GM19351 (cell line): ENCODE measurements around the gene PLPP1.

ENCODE experiments used
- ATAC-seq: cut with Tn5 transposase; IDR thresholded peaks from one replicate; pipeline ENCODE4 v1.9.1; 2021; ENCODE audit warnings: mild to moderate bottlenecking, moderate library complexity; ENCODE audit not compliant: unreplicated experiment

Gene PLPP1

DNA sequence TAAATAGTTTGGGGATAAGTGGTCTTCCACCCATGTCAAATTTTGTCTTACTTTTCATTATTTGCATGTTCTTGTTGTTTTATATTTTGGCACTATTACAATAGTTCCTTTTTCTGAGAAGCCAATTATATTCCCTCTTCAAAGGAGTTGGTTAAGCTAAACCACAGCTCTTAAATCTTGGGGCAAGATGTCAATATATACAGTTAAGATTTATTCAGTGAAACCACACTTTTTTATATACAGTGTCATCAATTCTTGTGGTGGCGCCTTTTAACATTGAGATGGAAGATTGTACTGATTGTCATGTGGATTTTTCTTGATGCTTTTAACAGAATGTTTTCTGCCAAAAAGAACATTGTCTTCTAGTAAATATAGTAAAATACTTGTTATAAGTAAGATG is 122.9 kb downstream of the PLPP1 start:
- ATAC-seq, result no peak

- ATAC-seq, result no peak
These were observed 123.9 kb downstream of the PLPP1 start for GRCh38 chr5:55410845-55411244.

DNA sequence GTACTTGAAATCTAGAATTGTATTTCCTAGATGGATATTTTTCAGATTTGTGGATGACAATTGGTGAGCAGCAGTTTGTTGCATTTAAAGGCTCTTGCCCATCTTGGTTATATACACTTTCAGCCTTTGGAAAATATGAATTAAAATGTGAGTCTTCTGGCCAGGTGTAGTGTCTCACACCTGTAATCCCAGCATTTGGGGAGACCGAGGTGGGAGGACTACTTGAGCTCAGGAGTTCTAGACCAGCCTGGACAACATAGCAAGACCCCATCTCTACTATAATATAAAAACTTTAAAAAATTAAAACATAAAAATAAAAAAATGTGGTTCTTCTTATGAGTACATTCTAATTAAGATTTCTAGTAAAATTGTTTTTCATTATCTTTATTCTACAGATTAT is 125.0 kb downstream of the PLPP1 start:
- ATAC-seq, result no peak

DNA sequence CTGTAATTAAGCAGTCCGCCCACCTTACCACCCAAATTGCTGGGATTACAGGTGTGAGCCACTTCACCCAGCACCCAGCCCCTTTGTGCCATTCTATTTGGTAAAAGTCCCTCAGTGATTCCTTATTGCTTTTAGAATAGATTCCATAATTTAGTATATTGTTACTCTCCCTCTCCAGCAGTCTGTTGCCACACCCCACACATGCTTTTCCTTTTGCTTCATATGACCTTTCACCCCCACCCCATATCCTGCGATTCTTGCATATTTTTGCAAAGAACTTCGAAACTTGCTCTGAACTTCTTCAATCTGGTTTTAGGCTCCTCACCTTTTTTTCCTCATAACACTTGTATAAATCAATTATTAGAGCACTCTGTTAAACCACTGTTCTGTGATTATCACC is 126.8 kb downstream of the PLPP1 start:
- ATAC-seq, result no peak

- ATAC-seq, result no peak
These were observed 127.6 kb downstream of the PLPP1 start for GRCh38 chr5:55407059-55407684.

DNA sequence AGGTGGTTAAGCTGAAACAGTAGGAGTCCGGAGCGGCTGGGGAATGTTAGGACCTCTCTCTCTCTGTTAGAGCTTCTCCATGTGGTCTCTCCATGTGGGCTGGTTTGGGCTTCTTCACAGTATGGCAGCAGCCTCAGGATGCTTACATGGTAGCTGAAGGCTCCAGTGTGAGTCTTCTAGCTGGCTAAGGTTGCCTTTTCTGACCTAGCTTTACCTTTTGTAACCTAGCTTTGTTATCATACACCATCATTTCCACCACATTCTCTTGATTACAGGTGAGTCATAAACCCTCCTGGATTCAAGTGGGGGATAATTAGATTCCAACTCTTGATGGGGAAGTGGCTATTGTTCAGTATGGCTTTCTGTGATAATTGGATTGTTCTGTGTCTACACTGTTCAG is 128.5 kb downstream of the PLPP1 start:
- no peak for ATAC-seq

- ATAC-seq, result no peak
These were observed 132.6 kb downstream of the PLPP1 start for GRCh38 chr5:55402199-55402598.

- ATAC-seq, result no peak
These were observed 141.1 kb downstream of the PLPP1 start for GRCh38 chr5:55393501-55394175.

DNA sequence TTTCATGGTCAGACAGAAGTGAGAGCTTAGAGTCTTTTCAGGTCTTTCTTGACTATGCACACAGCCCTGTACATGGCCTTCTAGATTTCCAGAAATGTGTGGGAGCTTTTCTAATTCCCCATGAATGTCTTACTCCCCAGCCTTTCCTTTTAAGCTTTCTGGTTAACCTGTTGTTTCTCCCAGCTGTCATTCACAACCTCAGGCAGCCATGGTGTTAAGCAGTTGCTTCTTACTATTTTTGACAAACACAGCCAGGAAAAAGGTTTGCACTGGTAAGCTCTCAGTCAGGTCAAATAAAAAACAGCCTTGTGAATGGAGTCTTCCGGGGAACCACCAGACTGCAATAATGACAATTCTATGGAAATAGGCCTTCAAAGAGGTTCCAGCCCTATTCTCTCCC is 142.1 kb downstream of the PLPP1 start:
- ATAC-seq, result no peak

DNA sequence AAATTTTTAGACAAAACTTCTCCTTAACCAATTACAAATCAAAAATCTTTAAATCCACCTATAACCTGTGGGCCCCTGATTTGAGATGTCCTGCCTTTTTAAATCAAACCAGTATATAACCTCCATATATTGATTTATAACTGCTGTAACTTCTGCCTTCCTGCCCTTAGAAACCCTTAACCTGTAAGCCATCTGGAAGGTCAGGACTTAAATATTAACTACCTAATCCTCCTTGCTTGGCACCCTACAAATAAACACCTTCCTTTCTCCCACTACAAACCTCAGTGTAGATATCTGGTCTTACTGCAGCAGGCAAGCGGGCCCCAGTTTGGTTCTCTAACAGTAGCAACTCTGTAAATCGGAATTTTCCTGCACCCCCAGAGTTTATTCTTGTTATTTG is 143.1 kb downstream of the PLPP1 start:
- ATAC-seq, result no peak

DNA sequence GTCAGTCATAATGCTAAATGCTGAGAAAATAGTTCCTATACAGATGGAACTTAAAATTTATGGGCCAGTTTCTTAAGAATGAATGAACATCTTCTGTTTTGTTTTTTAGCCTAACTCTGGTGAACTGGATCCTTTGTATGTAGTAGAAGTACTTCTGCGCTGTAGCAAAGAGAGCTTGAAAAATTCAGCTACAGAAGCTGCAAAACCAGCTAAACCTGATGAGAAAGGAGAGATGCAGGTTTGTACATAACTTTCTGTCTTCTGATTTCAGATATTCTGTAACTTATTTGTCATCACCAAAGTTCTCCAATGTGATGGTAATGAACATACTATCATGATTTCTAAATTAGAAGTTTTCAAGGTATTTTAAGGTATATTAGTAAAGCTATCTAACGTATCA is 146.9 kb downstream of the PLPP1 start:
- ATAC-seq, result no peak

GRCh38 chr5:55386356-55386755 is 148.4 kb downstream of the PLPP1 start:
- no peak for ATAC-seq

DNA sequence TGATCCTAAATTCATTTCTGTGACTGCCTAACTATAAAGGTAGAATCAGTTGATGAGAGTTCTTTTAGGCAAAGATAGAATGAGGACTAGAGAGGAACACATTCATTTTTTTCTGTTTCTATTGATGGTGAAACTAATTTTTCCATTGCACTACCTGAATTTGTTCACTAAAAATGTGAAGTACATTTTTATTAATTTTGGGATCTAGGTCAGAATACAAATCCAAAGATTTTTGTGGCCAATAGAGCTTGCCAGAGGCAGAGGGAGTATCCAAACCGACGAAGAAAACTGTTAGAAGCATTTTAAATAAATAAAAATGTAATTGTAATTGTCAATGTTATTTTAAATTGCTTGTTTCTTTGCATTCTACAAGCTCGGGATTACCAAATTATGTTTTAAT is 148.9 kb downstream of the PLPP1 start:
- ATAC-seq, result no peak

DNA sequence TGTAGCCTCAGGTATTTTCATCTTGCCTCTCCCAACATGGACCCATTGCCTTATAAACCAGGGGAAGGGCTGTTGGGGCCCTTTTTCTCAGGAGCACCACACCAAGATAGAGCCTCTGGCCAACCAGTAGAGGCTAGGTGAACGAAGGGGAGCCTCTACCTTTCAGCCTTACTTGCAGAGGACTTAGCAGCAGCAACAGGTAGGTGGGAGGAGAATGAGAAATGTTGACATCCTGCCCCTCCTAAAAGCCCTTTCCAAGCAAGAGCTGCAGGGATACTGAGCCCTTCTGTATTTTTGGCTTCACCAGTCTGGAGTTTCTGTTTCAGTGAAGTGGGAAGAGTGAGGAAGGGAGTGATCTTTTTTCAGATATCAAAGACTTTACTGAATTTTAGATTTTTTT is 149.5 kb downstream of the PLPP1 start:
- ATAC-seq, result no peak

- no peak for ATAC-seq
These were observed 150.7 kb downstream of the PLPP1 start for GRCh38 chr5:55384072-55384471.

GRCh38 chr5:55383254-55383653 is 151.5 kb downstream of the PLPP1 start:
- no peak for ATAC-seq

GRCh38 chr5:55377810-55378209 is 157.0 kb downstream of the PLPP1 start:
- no peak for ATAC-seq
